ENCODE measurements around the gene NBAS.

NBAS gene

GRCh38 chr2:15436195-15436594, 124.9 kb downstream of the NBAS start:
- no peak for TF ChIP-seq CTCF (IDR thresholded peaks at IDR 0.05; ENCODE audit: control extremely low read depth, extremely low read depth, low read depth, missing control alignments)
- ChIA-PET CTCF (interaction anchor here (0.9 to 2.9 kb wide), 6 partner anchors 10 to 141 kb away, joined by 3 to 12 read pairs (median 5); no protein-coding TSS in a partner anchor), POLR2A (no interaction called here)
- DNase-seq (ENCODE audit: extremely low spot score) = no peak

- no peak for DNase-seq (ENCODE audit: extremely low spot score)
- POLR2A ChIA-PET = no interaction called here
- no peak for TF ChIP-seq CTCF (IDR thresholded peaks at IDR 0.05; ENCODE audit: control extremely low read depth, extremely low read depth, low read depth, missing control alignments)
- CTCF ChIA-PET = interaction anchor here (1.3 to 2.9 kb wide), 4 partner anchors 12 to 141 kb away, joined by 3 to 12 read pairs (median 7); no protein-coding TSS in a partner anchor
These were observed 125.7 kb downstream of the NBAS start for GRCh38 chr2:15435474-15435873.

GRCh38 chr2:15432642-15433256, 128.4 kb downstream of the NBAS start:
- ChIA-PET POLR2A (no interaction called here), CTCF (no interaction called here)
- DNase-seq (ENCODE audit: extremely low spot score) = no peak
- no peak for TF ChIP-seq CTCF (IDR thresholded peaks at IDR 0.05; ENCODE audit: control extremely low read depth, extremely low read depth, low read depth, missing control alignments)

GRCh38 chr2:15429032-15429431, 132.1 kb downstream of the NBAS start:
- ChIA-PET POLR2A (no interaction called here), CTCF (no interaction called here)
- DNase-seq (ENCODE audit: extremely low spot score) = no peak
- no peak for TF ChIP-seq CTCF (IDR thresholded peaks at IDR 0.05; ENCODE audit: control extremely low read depth, extremely low read depth, low read depth, missing control alignments)

GRCh38 chr2:15427987-15428386, 133.1 kb downstream of the NBAS start:
- DNase-seq (ENCODE audit: extremely low spot score) = no peak
- CTCF ChIA-PET = no interaction called here
- no peak for TF ChIP-seq CTCF (IDR thresholded peaks at IDR 0.05; ENCODE audit: control extremely low read depth, extremely low read depth, low read depth, missing control alignments)
- POLR2A ChIA-PET = no interaction called here

- TF ChIP-seq CTCF (IDR thresholded peaks at IDR 0.05; ENCODE audit: control extremely low read depth, extremely low read depth, low read depth, missing control alignments) = no peak
- ChIA-PET POLR2A (no interaction called here), CTCF (interaction anchor here (0.6 to 1.4 kb wide), 3 partner anchors 10 to 30 kb away, joined by 3 to 4 read pairs (median 4); no protein-coding TSS in a partner anchor)
- no peak for DNase-seq (ENCODE audit: extremely low spot score)
These were observed 134.5 kb downstream of the NBAS start for GRCh38 chr2:15426606-15427005.

All from GM10248 (cell line).